BE2C (cell line): ENCODE results near the gene PISD.
"Not testable (repeated sequence)": the region's sequence is repeated elsewhere in the genome, so short reads cannot be mapped to it uniquely, and the experiment has no call there.

Source experiments
- DNase-seq: peaks from one replicate; pipeline ENCODE4 v3.0.0-alpha.2; 2020
- H3K27me3 ChIP-seq: fragments of 250-450 bp; sonication (Bioruptor Pico); 2 replicates; pipeline ENCODE4 v1.5.1; 2020; ENCODE audit warnings: mild to moderate bottlenecking
- H3K36me3 ChIP-seq: fragments of 250-450 bp; sonication (Bioruptor Pico); 2 replicates; pipeline ENCODE4 v1.5.1; 2020; ENCODE audit warnings: mild to moderate bottlenecking
- H3K4me1 ChIP-seq: fragments of 250-450 bp; sonication (Bioruptor Pico); 2 replicates; pipeline ENCODE4 v1.5.1; 2020
- H3K4me3 ChIP-seq: 2 replicates; pipeline ENCODE4 v1.5.1; 2011; ENCODE audit warnings: low read depth, low read length
- H3K9me3 ChIP-seq: fragments of 250-450 bp; sonication (Bioruptor Pico); 2 replicates; pipeline ENCODE4 v1.5.1; 2020
- CTCF ChIP-seq: IDR thresholded peaks from 2 replicates; pipeline ENCODE4 v1.5.1; 2012; ENCODE audit warnings: mild to moderate bottlenecking, low read depth, low read length

The PISD gene

GRCh38 chr22:31603574-31603973, 58.4 kb downstream of the PISD start:
- no peak for DNase-seq
- H3K4me3 ChIP-seq: no peak overlapping the region
- TF ChIP-seq CTCF: no peak
- peaks cover 21% of the 10 kb centered on the region for H3K36me3 ChIP-seq
- no peaks in the 10 kb centered on the region; the same call in 1 of the 2 replicates for H3K4me1 ChIP-seq
- no peaks in the 10 kb centered on the region for H3K27me3 ChIP-seq
- no peaks in the 10 kb centered on the region for H3K9me3 ChIP-seq

GRCh38 chr22:31603081-31603525, 58.9 kb downstream of the PISD start:
- peaks cover 21% of the 10 kb centered on the region for H3K36me3 ChIP-seq
- no peaks in the 10 kb centered on the region; the same call in 1 of the 2 replicates for H3K4me1 ChIP-seq
- no peak overlapping the region for H3K4me3 ChIP-seq
- no peaks in the 10 kb centered on the region for H3K27me3 ChIP-seq
- DNase-seq: no peak
- no peaks in the 10 kb centered on the region for H3K9me3 ChIP-seq
- TF ChIP-seq CTCF: no peak

GRCh38 chr22:31602259-31602952, 59.6 kb downstream of the PISD start:
- Histone ChIP-seq H3K36me3 (peaks cover 21% of the 10 kb centered on the region), H3K4me3 (no peak overlapping the region), H3K9me3 (no peaks in the 10 kb centered on the region), H3K4me1 (no peaks in the 10 kb centered on the region; the same call in 1 of the 2 replicates), H3K27me3 (no peaks in the 10 kb centered on the region)
- DNase-seq: no peak
- no peak for TF ChIP-seq CTCF

- DNase-seq: no peak
- H3K4me1 ChIP-seq: no peaks in the 10 kb centered on the region; the same call in 1 of the 2 replicates
- H3K27me3 ChIP-seq: no peaks in the 10 kb centered on the region
- no peak overlapping the region for H3K4me3 ChIP-seq
- TF ChIP-seq CTCF: no peak
- H3K9me3 ChIP-seq: no peaks in the 10 kb centered on the region
- no peaks in the 10 kb centered on the region for H3K36me3 ChIP-seq
Measured at GRCh38 chr22:31595271-31595670, 66.7 kb downstream of the PISD start.

- not testable (repeated sequence) for H3K27me3 ChIP-seq, DNase-seq, H3K9me3 ChIP-seq, H3K4me1 ChIP-seq, H3K4me3 ChIP-seq
- peaks cover 21% of the 10 kb centered on the region for H3K36me3 ChIP-seq
Measured at GRCh38 chr22:31590161-31590560, 71.9 kb downstream of the PISD start.

GRCh38 chr22:31588970-31589675, 72.9 kb downstream of the PISD start:
- Histone ChIP-seq H3K36me3 (peaks cover 24% of the 10 kb centered on the region), H3K9me3 (no peaks in the 10 kb centered on the region), H3K4me3 (no peak overlapping the region), H3K27me3 (no peaks in the 10 kb centered on the region), H3K4me1 (peaks cover 7% of the 10 kb centered on the region)
- no peak for TF ChIP-seq CTCF
- DNase-seq: no peak
